ENCODE data around the gene ELP2. TPM values are rescaled to one million over a fixed set of nuclear protein-coding genes. Genes with fewer than 3 reads are reported as not detected.

ELP2 gene
- total RNA-seq, 1 donor from 2014 or later: 46.1 TPM

GRCh38 chr18:36181898-36182506 is 52.3 kb downstream of the ELP2 start:
- no peak overlapping the region for H3K4me3 ChIP-seq (ENCODE audit: low read depth, low read length)
- DNase-seq (ENCODE audit: low read depth): no peak
- TF ChIP-seq CTCF (conservative IDR thresholded peaks at IDR 0.05; ENCODE audit: low read depth, low read length): no peak

- DNase-seq (ENCODE audit: low read depth): no peak
- H3K4me3 ChIP-seq (ENCODE audit: low read depth, low read length): no peak overlapping the region
- no peak for TF ChIP-seq CTCF (conservative IDR thresholded peaks at IDR 0.05; ENCODE audit: low read depth, low read length)
Observed at GRCh38 chr18:36183033-36183432, 53.3 kb downstream of the ELP2 start.

DNA sequence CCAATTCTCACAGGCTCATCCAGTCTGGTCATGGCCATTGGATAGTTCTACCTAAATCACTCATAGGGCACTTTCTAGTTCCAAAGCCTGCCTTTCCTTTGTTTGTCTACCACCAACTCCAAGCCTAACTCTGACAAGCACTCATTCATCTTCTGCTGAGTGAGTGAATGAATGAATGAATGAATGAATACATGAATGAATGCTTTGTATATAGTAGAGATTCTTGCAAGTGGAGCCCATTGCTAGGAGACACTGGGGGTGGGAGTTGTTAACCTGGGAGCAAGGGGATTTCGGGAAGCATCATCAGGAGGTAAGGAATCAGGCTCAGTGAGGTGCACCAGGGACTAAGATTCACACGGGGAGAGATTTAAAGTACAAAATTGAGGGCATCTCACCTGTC is 54.3 kb downstream of the ELP2 start:
- DNase-seq (ENCODE audit: low read depth): no peak
- no peak overlapping the region for H3K4me3 ChIP-seq (ENCODE audit: low read depth, low read length)
- no peak for TF ChIP-seq CTCF (conservative IDR thresholded peaks at IDR 0.05; ENCODE audit: low read depth, low read length)

DNA sequence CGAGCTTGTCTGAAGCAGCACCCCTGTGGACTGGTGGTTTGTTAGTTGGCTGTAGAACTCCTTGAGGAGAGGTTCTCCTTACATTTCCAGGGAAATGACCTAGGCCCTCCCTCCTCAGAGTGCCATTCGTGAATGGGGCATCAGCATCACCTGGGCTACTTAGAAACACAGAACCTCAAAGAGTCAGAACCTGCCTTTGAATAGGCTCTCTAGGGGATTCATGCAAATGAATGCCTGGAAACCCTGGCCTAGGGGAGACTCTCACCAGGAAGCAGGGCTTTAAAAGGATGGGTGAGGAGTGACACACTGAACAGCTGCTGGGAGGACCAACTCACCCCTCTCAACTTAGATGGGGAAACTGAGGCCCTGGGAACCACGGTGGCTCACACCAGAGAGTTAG is 55.5 kb downstream of the ELP2 start:
- no peak overlapping the region for H3K4me3 ChIP-seq (ENCODE audit: low read depth, low read length)
- no peak for DNase-seq (ENCODE audit: low read depth)
- no peak for TF ChIP-seq CTCF (conservative IDR thresholded peaks at IDR 0.05; ENCODE audit: low read depth, low read length)

- DNase-seq (ENCODE audit: low read depth): no peak
- peak overlapping the region; percentile 83 for H3K4me3 ChIP-seq (ENCODE audit: low read depth, low read length)
- TF ChIP-seq CTCF (conservative IDR thresholded peaks at IDR 0.05; ENCODE audit: low read depth, low read length): no peak
Observed at GRCh38 chr18:36185901-36186460, 56.3 kb downstream of the ELP2 start.

- peak overlapping the region; percentile 83 for H3K4me3 ChIP-seq (ENCODE audit: low read depth, low read length)
- peak; percentile 8 for TF ChIP-seq CTCF (conservative IDR thresholded peaks at IDR 0.05; ENCODE audit: low read depth, low read length)
- DNase-seq (ENCODE audit: low read depth): no peak
Observed at GRCh38 chr18:36186461-36187192, 56.9 kb downstream of the ELP2 start.
